NCI-H526 treated with DMSO at 0.1 percent for 48 hours (cell line): ENCODE data around the gene AUTS2.

Experiments
- DNase-seq: peaks from one replicate; lab custom pipeline; 2025; lab: John Stamatoyannopoulos, UW

AUTS2 gene

GRCh38 chr7:69723663-69724062 is 125.4 kb downstream of the AUTS2 start:
- no peak for DNase-seq

DNA sequence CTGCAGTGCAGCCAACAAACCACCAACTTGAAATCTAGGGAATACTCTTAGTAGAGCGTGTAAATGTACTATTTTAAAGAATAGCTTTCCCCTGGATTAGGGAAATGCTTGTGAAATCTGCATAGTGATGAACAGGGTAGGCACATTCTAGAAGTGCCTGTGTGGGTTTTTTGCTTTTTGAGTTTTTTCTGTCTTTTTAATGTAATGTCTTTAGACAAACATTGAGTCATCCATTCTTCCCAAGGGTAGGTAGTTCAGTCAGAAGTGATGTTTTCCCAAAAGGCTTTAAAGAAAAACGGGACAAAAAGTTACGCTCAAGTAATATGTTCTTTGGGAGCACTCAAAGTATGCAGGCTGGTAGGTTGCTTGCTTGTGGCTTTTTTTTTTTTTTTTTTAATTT is 130.0 kb downstream of the AUTS2 start:
- DNase-seq, result no peak

DNA sequence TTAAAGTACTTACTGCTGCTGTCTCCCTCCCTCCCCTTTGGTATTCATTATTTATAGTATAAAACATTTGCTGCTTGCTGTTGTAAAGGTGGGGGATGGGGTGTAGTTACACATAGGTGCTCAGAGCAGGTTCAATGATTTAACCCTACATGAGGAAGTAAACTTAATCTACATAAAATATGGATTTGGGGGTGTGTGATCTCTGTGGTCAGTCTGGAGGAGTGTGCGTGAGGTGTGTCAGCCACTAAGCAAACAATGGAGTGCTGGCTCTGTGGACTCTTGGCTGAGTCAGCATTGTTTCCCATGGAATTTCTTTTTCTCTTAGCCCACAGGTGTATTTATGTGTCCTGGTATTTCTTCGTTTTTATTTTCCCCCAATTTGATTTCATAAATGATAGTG is 133.9 kb downstream of the AUTS2 start:
- DNase-seq, result peak; percentile 78

GRCh38 chr7:69735582-69735981 is 137.3 kb downstream of the AUTS2 start:
- no peak for DNase-seq

DNA sequence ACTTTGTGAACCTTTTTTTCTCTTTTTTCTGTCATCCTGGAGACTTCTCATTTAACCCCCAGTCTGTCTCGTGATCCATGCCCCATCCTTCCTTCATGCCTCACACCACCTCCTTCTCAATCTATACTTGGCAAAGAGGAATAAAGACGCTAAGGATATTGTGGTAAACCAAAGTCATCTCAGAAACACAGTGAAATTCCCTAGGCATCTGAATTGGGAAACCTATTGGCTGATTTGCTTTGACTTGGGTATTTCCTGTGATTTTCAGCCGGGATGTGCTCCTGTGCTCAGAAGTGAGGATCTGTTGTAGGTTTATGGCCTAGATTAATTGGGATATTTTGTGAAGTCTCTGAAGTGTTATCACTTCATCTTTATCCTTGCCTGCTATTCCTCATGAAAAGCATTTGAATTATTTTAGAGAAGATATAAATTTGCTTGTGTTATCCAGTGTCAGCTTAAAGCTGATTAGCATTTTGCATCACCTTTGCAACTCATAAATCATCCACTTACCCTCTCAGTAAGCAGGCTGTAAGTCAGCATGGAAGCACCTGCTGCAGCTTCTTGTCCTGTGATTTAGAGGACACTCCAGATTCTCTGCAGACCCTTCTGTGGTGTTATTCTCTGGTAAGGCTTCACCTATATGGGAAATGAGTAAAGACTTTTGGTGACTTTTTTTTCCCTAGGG is 138.0 kb downstream of the AUTS2 start:
- no peak for DNase-seq

DNA sequence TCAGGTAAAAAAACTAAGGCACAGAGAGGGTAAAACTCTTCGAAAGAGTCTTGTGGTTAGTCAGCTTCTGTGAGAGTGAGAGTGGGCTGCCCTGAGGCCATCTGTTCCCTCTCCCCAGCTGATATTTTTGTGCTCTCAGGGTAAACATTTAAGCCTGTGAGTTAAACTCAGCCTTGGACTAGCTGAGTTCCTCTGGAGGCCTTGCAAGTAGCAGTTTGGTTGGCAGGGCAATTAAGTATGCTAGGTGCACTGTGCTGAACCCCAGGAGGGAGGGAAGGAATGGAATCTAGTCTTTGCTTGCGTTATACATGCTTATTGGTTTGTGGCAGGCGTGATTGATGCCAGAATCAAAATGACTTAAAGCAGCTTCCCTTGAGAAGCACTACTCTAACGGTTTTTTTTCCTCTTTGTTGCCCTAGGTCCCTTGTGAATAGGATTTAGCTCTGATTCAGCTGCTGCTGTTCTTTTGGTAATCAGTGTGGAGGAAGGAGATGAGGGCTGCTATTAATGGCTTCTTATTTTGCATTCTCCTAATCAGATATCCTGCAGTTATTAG is 140.2 kb downstream of the AUTS2 start:
- DNase-seq, result no peak

GRCh38 chr7:69739190-69739589 is 140.9 kb downstream of the AUTS2 start:
- DNase-seq, result no peak

- no peak for DNase-seq
Measured at GRCh38 chr7:69739931-69740431, 141.7 kb downstream of the AUTS2 start.

GRCh38 chr7:69742237-69742636 is 144.0 kb downstream of the AUTS2 start:
- no peak for DNase-seq

DNA sequence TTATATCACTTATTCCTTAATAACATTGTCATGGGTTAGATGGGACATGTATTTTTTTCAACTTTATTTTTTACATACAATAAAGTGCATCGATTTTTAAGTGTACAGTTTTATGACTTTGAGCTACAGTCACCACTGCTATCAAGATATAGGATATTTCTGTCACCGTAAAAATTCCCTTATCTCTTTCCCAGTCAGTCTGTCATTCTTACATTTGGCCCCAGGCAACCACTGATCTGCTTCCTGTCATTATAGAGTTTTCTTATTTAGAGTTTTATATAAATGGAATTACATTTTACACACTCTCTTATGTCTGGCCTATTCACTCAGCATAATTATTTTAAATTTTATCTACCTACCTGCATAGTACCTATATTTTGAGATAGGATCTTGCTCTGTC is 145.2 kb downstream of the AUTS2 start:
- DNase-seq, result no peak

DNA sequence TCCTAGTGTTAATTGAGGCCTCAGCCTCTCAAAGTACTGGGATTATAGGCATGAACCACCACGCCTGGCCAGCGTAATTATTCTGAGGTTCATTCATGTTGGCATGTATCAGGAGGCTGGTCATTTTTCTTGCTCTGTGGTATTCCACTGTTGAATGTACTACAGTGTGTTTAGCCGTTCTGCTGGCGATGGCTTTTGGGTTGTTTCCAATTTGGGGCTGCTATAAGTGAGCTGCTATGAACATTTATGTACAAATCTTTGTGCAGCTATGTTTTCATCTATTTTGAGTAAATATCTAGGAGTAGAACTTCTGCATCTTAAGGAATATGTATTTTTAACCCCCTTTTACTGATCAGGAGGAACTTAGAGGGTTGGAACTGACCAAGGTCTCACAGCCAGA is 145.8 kb downstream of the AUTS2 start:
- no peak for DNase-seq

DNA sequence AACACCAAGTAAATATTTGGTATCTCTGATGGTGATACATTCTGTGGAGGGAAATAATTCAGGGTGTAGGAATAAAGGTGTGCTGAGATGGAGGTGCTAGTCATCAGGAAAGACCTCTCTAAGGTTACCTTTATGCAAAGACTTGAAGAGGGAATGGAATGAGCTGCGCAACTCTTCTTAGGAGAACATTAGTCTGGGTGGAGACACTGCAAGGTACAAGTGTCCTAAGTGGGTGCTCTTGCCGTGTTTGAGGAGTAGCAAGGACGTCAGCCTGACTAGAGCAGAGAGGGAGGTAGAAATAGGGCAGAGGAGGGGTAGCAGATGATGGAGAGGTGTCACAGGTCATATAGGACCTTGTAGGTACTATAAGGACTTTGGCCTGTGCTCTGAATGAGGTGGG is 148.1 kb downstream of the AUTS2 start:
- DNase-seq, result no peak

- no peak for DNase-seq
Measured at GRCh38 chr7:69747144-69747543, 148.9 kb downstream of the AUTS2 start.

DNA sequence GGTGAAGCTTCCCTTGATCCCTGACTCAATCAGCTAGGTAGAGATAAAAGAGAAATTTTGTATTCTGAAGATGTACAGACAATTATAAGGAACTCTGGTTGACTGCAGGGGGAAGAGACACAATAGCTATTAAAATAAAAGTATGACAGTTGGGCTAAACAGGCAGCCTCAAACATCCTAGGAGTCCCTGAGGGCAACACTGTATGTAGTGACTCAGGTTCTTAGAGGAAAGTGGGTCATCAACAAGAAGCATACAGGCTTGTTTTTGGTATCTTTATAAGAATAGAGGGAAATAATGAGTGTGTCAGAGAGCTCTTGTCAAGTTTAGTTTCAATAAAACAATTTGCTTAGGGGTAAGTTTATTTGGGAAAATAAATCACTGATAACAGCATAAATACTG is 150.3 kb downstream of the AUTS2 start:
- no peak for DNase-seq

GRCh38 chr7:69749372-69749979 is 151.2 kb downstream of the AUTS2 start:
- DNase-seq, result peak; percentile 61

DNA sequence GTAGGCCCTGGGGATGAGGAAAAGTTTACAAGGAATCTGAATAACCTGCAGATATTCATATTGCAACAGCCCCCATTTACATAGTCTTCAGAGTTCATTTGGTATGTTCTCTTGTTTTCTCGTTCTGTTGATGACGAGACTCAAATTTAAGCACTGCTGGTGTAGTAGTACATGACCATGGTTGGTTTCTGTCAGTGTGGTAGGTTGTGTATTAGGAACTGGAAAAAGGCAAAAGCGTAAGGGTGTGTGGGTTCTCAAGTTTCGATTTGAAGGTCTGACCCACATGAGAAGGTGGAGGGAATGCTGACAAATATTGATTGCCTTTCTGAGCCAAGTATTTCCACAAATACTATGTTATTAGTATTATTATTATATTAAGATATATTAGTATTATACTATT is 151.7 kb downstream of the AUTS2 start:
- DNase-seq, result no peak

- DNase-seq, result no peak
Measured at GRCh38 chr7:69751026-69751425, 152.8 kb downstream of the AUTS2 start.

DNA sequence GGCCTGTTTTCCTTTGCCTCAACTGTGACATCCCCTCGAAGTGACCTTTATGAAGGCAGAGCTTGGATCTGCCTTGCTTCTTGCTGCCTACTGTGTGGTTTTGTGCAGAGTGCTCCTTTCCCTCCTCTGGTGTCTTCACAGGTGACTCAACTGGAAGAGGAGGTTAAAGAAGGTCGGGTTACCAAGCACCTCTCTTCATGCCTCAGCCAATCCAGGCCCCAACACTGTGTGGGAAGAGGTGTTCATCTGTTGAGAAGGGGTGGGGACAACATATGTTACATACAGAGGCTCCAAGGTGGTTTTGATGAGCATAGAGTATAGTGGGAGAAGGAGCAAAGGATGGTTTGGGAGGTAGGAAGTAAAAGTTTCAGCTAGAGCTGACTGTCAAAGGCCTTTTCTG is 155.7 kb downstream of the AUTS2 start:
- DNase-seq, result no peak

GRCh38 chr7:69754476-69754875 is 156.2 kb downstream of the AUTS2 start:
- DNase-seq, result no peak

GRCh38 chr7:69756235-69756634 is 158.0 kb downstream of the AUTS2 start:
- DNase-seq, result no peak

DNA sequence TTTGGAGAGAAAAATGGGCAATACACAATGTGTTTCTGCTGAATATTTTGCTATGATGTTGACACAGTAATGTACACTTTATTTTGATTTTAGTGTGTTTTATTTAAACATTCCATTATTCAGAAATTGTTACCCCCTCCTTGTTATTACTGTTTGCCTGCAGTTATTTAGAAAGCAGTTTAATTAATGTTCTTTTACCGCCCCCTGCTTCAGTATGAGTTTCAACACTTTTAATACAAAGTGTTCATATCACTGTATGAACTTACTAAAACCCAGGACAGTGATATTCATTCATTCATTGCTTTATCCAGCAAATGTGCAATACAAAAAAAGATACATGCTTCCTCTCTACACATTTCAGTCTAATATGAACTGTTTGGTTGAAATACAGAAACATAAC is 159.3 kb downstream of the AUTS2 start:
- DNase-seq, result no peak

GRCh38 chr7:69757981-69758430 is 159.7 kb downstream of the AUTS2 start:
- DNase-seq, result no peak

- DNase-seq, result no peak
Measured at GRCh38 chr7:69759373-69759772, 161.1 kb downstream of the AUTS2 start.
